K562 treated with DMSO at 1 percent for 12 hours (cell line): Measurements from ENCODE around the gene SPATA46. TPM values are rescaled to one million over a fixed set of nuclear protein-coding genes. Genes with fewer than 3 reads are reported as not detected.

Experiments
- total RNA-seq: library from RNA; unstranded; fragments of 300-600 nt; gene quantifications from 2 replicates; pipeline ENCODE4 v1.2.3, GENCODE V29; 2022; ENCODE audit not compliant: insufficient read depth

SPATA46 gene
- not detected in 2 replicates for total RNA-seq

GRCh38 chr1:162376691-162377090 lies at the start of gene SPATA46:
TSS of gene SPATA46 (minus strand) at chr1:162376854. CDS start at chr1:162376790, 64 bp downstream.

GRCh38 chr1:162412002-162412401 lies 35.3 kb upstream of the SPATA46 start, which contains the start of gene SH2D1B:
TSS of gene SH2D1B (minus strand) at chr1:162412136. CDS start at chr1:162412016, 120 bp downstream.

GRCh38 chr1:162381383-162381782 lies 4.7 kb upstream of the SPATA46 start, which contains the start of gene C1orf226:
TSS of gene C1orf226 (plus strand) at chr1:162381728. CDS start at chr1:162381902, 174 bp downstream.

Other genes starting within 250 kb of the SPATA46 start
- 0.61 and 1.0 TPM in 2 replicates for gene C1orf226, start 4.9 kb upstream of the SPATA46 start, total RNA-seq
- gene SH2D1B, start 35.3 kb upstream of the SPATA46 start, total RNA-seq, result 0.64 TPM in 1 of 2 replicates, not detected in the other
- 4.1 and 25.9 TPM in 2 replicates for gene UHMK1, start 121.0 kb upstream of the SPATA46 start, total RNA-seq
- gene UAP1, start 184.9 kb upstream of the SPATA46 start, total RNA-seq, result 40.6 and 76.0 TPM in 2 replicates